ENCODE results near the gene C6orf141. TPM values are rescaled to one million over a fixed set of nuclear protein-coding genes. Genes with fewer than 3 reads are reported as not detected.

C6orf141 gene
- total RNA-seq, 1 experiment from 2014 or later = 11.7 TPM

DNA sequence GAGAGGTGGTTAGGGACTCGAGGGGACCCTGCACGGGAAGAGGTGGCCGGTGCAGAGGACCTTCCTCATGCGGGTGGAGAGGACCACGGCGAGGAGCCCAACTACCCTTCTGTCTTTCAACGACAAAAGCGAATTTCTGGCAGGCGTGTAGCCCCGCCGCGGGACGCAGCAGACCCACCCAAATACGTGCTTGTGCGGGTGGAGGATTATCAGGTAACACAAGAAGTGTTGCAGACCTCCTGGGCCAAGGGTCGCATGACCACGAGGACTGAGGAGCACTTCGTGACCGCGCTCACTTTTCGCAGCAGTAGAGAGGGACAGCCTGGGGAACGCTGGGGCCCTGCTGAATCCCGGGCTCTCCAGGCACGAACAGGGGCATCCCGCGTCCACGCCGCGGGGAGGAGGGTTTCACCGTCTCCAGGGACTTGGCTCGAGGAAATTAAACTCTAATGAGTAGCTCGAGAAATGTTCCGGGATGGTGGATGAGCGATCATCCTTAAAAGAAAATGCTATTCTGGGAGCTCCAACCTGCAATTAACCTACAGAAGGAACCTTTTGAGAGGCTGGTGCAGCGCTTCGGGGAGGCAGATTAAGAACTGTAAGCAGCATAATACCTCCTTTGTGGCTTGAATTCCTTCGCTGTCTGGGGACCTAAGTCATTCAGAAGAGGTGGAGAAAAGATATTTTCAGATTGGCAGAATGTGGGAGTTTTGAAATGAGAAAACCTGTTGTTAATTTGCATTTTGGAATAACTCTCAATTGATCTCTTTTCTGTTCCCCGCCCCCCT is 804 bp downstream of the C6orf141 start:
- TSS peak; percentile 45 for BruUV-seq (replicated peaks)
- H3K27me3 ChIP-seq (replicated peaks; ENCODE audit: insufficient read depth, low read depth, low read length, poor library complexity) = peaks cover 3% of the 10 kb centered on the region
- POLR2A ChIA-PET (ENCODE audit: low non-redundant PET) = no interaction called here
- H3K4me3 ChIP-seq (ENCODE audit: low read depth, low read length, poor library complexity, severe bottlenecking) = peak overlapping the region; percentile 51
- DNase-seq (ENCODE audit: low spot score) = peak; percentile 63
- no peaks in the 10 kb centered on the region for H3K36me3 ChIP-seq (ENCODE audit: insufficient read depth, low read length, poor library complexity, severe bottlenecking)
- H3K4me1 ChIP-seq (ENCODE audit: insufficient read depth, low read length, poor library complexity, severe bottlenecking) = peaks cover 48% of the 10 kb centered on the region
- H3K27ac ChIP-seq (ENCODE audit: low read depth, low read length, poor library complexity, severe bottlenecking) = peak overlapping the region; percentile 64
- CTCF ChIA-PET = interaction anchor here (1.3 kb wide), 1 partner anchor 20 kb away, joined by 5 read pairs; no protein-coding TSS in a partner anchor
- intact Hi-C loops (cut with micrococcal nuclease; ENCODE audit: unreplicated experiment) = no loop called here
- no peaks in the 10 kb centered on the region for H3K9me3 ChIP-seq (ENCODE audit: low read depth, low read length, poor library complexity, severe bottlenecking)
- TF ChIP-seq, protein P1, sequence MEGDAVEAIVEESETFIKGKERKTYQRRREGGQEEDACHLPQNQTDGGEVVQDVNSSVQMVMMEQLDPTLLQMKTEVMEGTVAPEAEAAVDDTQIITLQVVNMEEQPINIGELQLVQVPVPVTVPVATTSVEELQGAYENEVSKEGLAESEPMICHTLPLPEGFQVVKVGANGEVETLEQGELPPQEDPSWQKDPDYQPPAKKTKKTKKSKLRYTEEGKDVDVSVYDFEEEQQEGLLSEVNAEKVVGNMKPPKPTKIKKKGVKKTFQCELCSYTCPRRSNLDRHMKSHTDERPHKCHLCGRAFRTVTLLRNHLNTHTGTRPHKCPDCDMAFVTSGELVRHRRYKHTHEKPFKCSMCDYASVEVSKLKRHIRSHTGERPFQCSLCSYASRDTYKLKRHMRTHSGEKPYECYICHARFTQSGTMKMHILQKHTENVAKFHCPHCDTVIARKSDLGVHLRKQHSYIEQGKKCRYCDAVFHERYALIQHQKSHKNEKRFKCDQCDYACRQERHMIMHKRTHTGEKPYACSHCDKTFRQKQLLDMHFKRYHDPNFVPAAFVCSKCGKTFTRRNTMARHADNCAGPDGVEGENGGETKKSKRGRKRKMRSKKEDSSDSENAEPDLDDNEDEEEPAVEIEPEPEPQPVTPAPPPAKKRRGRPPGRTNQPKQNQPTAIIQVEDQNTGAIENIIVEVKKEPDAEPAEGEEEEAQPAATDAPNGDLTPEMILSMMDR (conservative IDR thresholded peaks at IDR 0.05; ENCODE audit: low read depth, low read length) = no peak
- TF ChIP-seq EZH2 (IDR thresholded peaks at IDR 0.05; ENCODE audit: borderline replicate concordance, low read depth, low read length, poor library complexity, severe bottlenecking) = no peak

DNA sequence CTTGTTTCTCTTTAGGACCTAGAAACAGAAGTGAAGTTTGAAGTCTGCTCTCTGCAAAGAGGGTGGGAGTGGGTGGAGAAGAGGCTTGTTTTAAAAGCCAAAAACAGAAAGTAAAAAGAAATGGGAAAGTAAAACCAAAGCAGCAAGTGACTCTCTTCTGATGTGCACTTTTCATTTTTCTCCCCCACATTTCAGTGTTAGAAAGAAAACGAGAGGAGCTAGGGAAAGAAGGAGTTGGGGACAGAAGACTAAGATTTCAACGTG is 1.3 kb downstream of the C6orf141 start:
- POLR2A ChIA-PET (ENCODE audit: low non-redundant PET) = no interaction called here

DNA sequence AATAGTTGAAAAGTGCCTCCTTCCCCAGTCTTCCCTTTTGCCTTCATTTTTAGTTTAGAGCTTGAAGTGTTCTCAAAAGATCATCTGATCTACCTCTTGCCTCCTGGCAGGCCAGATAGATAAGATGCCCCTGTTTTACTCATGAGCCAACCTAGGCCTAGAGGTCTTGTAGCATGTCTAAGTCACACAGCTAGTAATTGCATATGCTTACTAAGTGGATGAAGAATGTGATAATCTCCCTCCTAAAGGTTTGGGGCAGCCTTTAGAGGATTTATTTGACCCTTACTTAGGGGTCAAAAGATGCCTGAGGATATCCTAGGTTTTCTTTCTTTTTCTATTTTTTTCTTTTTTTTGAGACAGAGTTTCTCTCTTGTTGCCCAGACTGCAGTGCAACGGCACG is 2.1 kb downstream of the C6orf141 start:
- TF ChIP-seq, protein P1 (conservative IDR thresholded peaks at IDR 0.05; ENCODE audit: low read depth, low read length) = no peak
- TF ChIP-seq EZH2 (IDR thresholded peaks at IDR 0.05; ENCODE audit: borderline replicate concordance, low read depth, low read length, poor library complexity, severe bottlenecking) = no peak
- Histone ChIP-seq H3K27me3 (replicated peaks; ENCODE audit: insufficient read depth, low read depth, low read length, poor library complexity) (peaks cover 3% of the 10 kb centered on the region), H3K27ac (ENCODE audit: low read depth, low read length, poor library complexity, severe bottlenecking) (no peak overlapping the region), H3K36me3 (ENCODE audit: insufficient read depth, low read length, poor library complexity, severe bottlenecking) (no peaks in the 10 kb centered on the region), H3K4me1 (ENCODE audit: insufficient read depth, low read length, poor library complexity, severe bottlenecking) (peaks cover 44% of the 10 kb centered on the region), H3K4me3 (ENCODE audit: low read depth, low read length, poor library complexity, severe bottlenecking) (peak overlapping the region; percentile 51), H3K9me3 (ENCODE audit: low read depth, low read length, poor library complexity, severe bottlenecking) (no peaks in the 10 kb centered on the region)
- no peak for DNase-seq (ENCODE audit: low spot score)
- intact Hi-C loops (cut with micrococcal nuclease; ENCODE audit: unreplicated experiment) = no loop called here
- BruUV-seq (replicated peaks) = no TSS peak
- ChIA-PET POLR2A (ENCODE audit: low non-redundant PET) (no interaction called here), CTCF (no interaction called here)

More for the DNA sequence above, 1.3 kb downstream of the C6orf141 start:
- intact Hi-C loops (cut with micrococcal nuclease; ENCODE audit: unreplicated experiment) = no loop called here
- no peaks in the 10 kb centered on the region for H3K9me3 ChIP-seq (ENCODE audit: low read depth, low read length, poor library complexity, severe bottlenecking)
- no peak for DNase-seq (ENCODE audit: low spot score)
- H3K4me3 ChIP-seq (ENCODE audit: low read depth, low read length, poor library complexity, severe bottlenecking) = peak overlapping the region; percentile 51
- TF ChIP-seq, protein P1 (conservative IDR thresholded peaks at IDR 0.05; ENCODE audit: low read depth, low read length) = no peak
- TF ChIP-seq EZH2 (IDR thresholded peaks at IDR 0.05; ENCODE audit: borderline replicate concordance, low read depth, low read length, poor library complexity, severe bottlenecking) = no peak
- peaks cover 50% of the 10 kb centered on the region for H3K4me1 ChIP-seq (ENCODE audit: insufficient read depth, low read length, poor library complexity, severe bottlenecking)
- no TSS peak for BruUV-seq (replicated peaks)
- H3K36me3 ChIP-seq (ENCODE audit: insufficient read depth, low read length, poor library complexity, severe bottlenecking) = no peaks in the 10 kb centered on the region
- H3K27me3 ChIP-seq (replicated peaks; ENCODE audit: insufficient read depth, low read depth, low read length, poor library complexity) = peaks cover 3% of the 10 kb centered on the region
- CTCF ChIA-PET = no interaction called here
- H3K27ac ChIP-seq (ENCODE audit: low read depth, low read length, poor library complexity, severe bottlenecking) = peak overlapping the region; percentile 64

All from A673 (cell line).